HCT116 (cell line): ENCODE data around the gene NECTIN3. TPM values are rescaled to one million over a fixed set of nuclear protein-coding genes. Genes with fewer than 3 reads are reported as not detected.

ENCODE experiments used
- ATAC-seq: fragments of 200-7000 bp; cut with Tn5 transposase; 2 replicates; pipeline ENCODE4 v1.9.1; 2020; ENCODE audit warnings: mild to moderate bottlenecking, moderate library complexity
- BruUV-seq: library from RNA; stranded (reverse); fragments of 400-500 nt; replicated peaks from 2 replicates; lab custom pipeline; 2021; lab: Mats Ljungman, UMichigan
- CTCF ChIA-PET: fragments of 300-600 bp; sonication (Branson Sonifier 250); formaldehyde crosslinking; loops from one replicate; lab custom pipeline; 2021; ENCODE audit warnings: antibody characterized with exemption; lab: Charles Lee
- POLR2A ChIA-PET: fragments of 300-600, 350-600 bp; sonication (Branson Sonifier 250); formaldehyde crosslinking; loops from one replicate; lab custom pipeline; 2021; ENCODE audit warnings: antibody characterized with exemption; lab: Charles Lee
- RAD21 ChIA-PET, 2 experiments: fragments of 300-600 bp; sonication (Branson Sonifier 250); formaldehyde crosslinking; loops; one replicate each; lab custom pipeline; 2023; ENCODE audit warnings: low total read pairs in 2 of 2; ENCODE audit not compliant: uncharacterized antibody in 2 of 2, unreplicated experiment in 2 of 2, low non-redundant PET in 1 of 2; lab: Charles Lee
- DNase-seq: peaks from one replicate; pipeline ENCODE4 v3.0.0-alpha.2; 2010; ENCODE audit warnings: low read depth, low spot score
- H2AFZ ChIP-seq: fragments of 200-600 bp; shearing (Covaris generic), sonication (generic); 2 replicates; pipeline ENCODE4 v1.6.1; 2017; ENCODE audit warnings: low read depth, mixed run types, mixed read lengths, antibody characterized with exemption, low read length; ENCODE audit not compliant: poor library complexity, severe bottlenecking
- H3K27ac ChIP-seq: 2 replicates; pipeline ENCODE4 v1.5.1; 2012; ENCODE audit warnings: low read depth, low read length
- H3K27me3 ChIP-seq: fragments of 200-600 bp; sonication (generic); 2 replicates; pipeline ENCODE4 v1.6.1; 2016; ENCODE audit warnings: mixed run types, low read length, mixed read lengths; ENCODE audit not compliant: insufficient read depth
- H3K36me3 ChIP-seq, 2 experiments: fragments of 200-500 bp in 1 of 2; fragments of 200-600 bp in 1 of 2; sonication (Bioruptor generic) in 1 of 2; sonication (generic) in 1 of 2; 2 replicates each; pipeline versions ENCODE4 v1.5.1 to v1.6.1; 2014 to 2016; ENCODE audit warnings: low read length in 2 of 2, inconsistent platforms in 1 of 2, mixed read lengths in 1 of 2, mixed run types in 1 of 2; ENCODE audit not compliant: insufficient read depth in 2 of 2, control insufficient read depth in 1 of 2
- H3K4me1 ChIP-seq, 2 experiments: fragments of 200-600 bp in 1 of 2; sonication (generic) in 1 of 2; 2 replicates each; pipeline versions ENCODE4 v1.5.1 to v1.6.1; 2012 to 2017; ENCODE audit warnings: low read length in 2 of 2, inconsistent platforms in 1 of 2, mild to moderate bottlenecking in 1 of 2, mixed read lengths in 1 of 2, mixed run types in 1 of 2, moderate library complexity in 1 of 2; ENCODE audit not compliant: insufficient read depth in 2 of 2, control insufficient read depth in 1 of 2
- H3K4me2 ChIP-seq: fragments of 200-600 bp; sonication (generic); 2 replicates; pipeline ENCODE4 v1.6.1; 2017; ENCODE audit warnings: mixed run types, low read length, mixed read lengths
- H3K4me3 ChIP-seq, 2 experiments: fragments of 200-600 bp in 1 of 2; sonication (generic) in 1 of 2; replicated peaks in 1 of 2; 2 replicates each; pipeline ENCODE4 v1.5.1; 2011 to 2016; ENCODE audit warnings: low read length in 2 of 2, control low read depth in 1 of 2, low read depth in 1 of 2, mild to moderate bottlenecking in 1 of 2, mixed read lengths in 1 of 2, mixed run types in 1 of 2
- H3K79me2 ChIP-seq: fragments of 200-600 bp; sonication (generic); 2 replicates; pipeline ENCODE4 v1.6.1; 2017; ENCODE audit warnings: mild to moderate bottlenecking, mixed run types, low read length, moderate library complexity, mixed read lengths; ENCODE audit not compliant: insufficient read depth
- H3K9ac ChIP-seq: fragments of 200-600 bp; sonication (generic); 2 replicates; pipeline ENCODE4 v1.6.1; 2016; ENCODE audit warnings: low read length, mixed read lengths
- H3K9me2 ChIP-seq: fragments of 200-600 bp; sonication (generic), shearing (Covaris generic); 2 replicates; pipeline ENCODE4 v1.6.1; 2017; ENCODE audit warnings: mixed run types, mild to moderate bottlenecking, moderate library complexity; ENCODE audit not compliant: insufficient read depth
- H3K9me3 ChIP-seq, 2 experiments: fragments of 200-500 bp in 1 of 2; fragments of 200-600 bp in 1 of 2; sonication (Bioruptor generic) in 1 of 2; sonication (generic) in 1 of 2; 2 replicates each; pipeline ENCODE4 v1.6.1; 2014 to 2017; ENCODE audit warnings: low read length in 2 of 2, mixed read lengths in 2 of 2, inconsistent platforms in 1 of 2, low read depth in 1 of 2, mild to moderate bottlenecking in 1 of 2, mixed run types in 1 of 2, moderate library complexity in 1 of 2; ENCODE audit not compliant: control insufficient read depth in 1 of 2, insufficient read depth in 1 of 2
- H4K20me1 ChIP-seq: fragments of 200-600 bp; sonication (generic), shearing (Covaris generic); 2 replicates; pipeline ENCODE4 v1.6.1; 2017; ENCODE audit warnings: mixed run types, mild to moderate bottlenecking, moderate library complexity; ENCODE audit not compliant: insufficient read depth
- EGR1 ChIP-seq: IDR thresholded peaks from 2 replicates; pipeline ENCODE4 v1.6.1; 2012; ENCODE audit warnings: low read depth
- ELF1 ChIP-seq: IDR thresholded peaks from 2 replicates; pipeline ENCODE4 v1.6.1; 2012; ENCODE audit warnings: low read depth, borderline replicate concordance
- EZH2 ChIP-seq: fragments of 200-600 bp; sonication (generic); IDR thresholded peaks from 2 replicates; pipeline ENCODE4 v1.6.1; 2017; ENCODE audit warnings: antibody characterized with exemption, mixed run types
- EZH2phosphoT487 ChIP-seq: fragments of 200-600 bp; IDR thresholded peaks from 2 replicates; pipeline ENCODE4 v1.6.1; 2018; ENCODE audit warnings: antibody characterized with exemption, borderline replicate concordance
- FOSL1 ChIP-seq: IDR thresholded peaks from 2 replicates; pipeline ENCODE4 v1.6.1; 2012; ENCODE audit warnings: low read depth
- JUND ChIP-seq: IDR thresholded peaks from 2 replicates; pipeline ENCODE4 v1.6.1; 2012
- POLR2A ChIP-seq: IDR thresholded peaks from 2 replicates; pipeline ENCODE4 v1.7.0; 2011; ENCODE audit warnings: borderline replicate concordance; ENCODE audit not compliant: insufficient read depth, insufficient read length; ENCODE audit errors: extremely low read depth
- POLR2AphosphoS5 ChIP-seq: IDR thresholded peaks from 2 replicates; pipeline ENCODE4 v1.6.1; 2011; ENCODE audit warnings: mild to moderate bottlenecking, low read depth, low read length, moderate library complexity
- RAD21 ChIP-seq: IDR thresholded peaks from 2 replicates; pipeline ENCODE4 v1.6.1; 2012; ENCODE audit warnings: low read depth, mild to moderate bottlenecking
- SIN3A ChIP-seq: IDR thresholded peaks from 2 replicates; pipeline ENCODE4 v1.6.1; 2012; ENCODE audit warnings: low read depth
- SP1 ChIP-seq: IDR thresholded peaks from 2 replicates; pipeline ENCODE4 v1.6.1; 2012; ENCODE audit warnings: low read depth
- SRF ChIP-seq: IDR thresholded peaks from 2 replicates; pipeline ENCODE4 v1.6.1; 2012; ENCODE audit warnings: low read depth
- TCF7L2 ChIP-seq: IDR thresholded peaks from 2 replicates; pipeline ENCODE4 v1.7.0; 2011; ENCODE audit warnings: borderline replicate concordance, inconsistent platforms; ENCODE audit not compliant: insufficient read depth, insufficient read length; ENCODE audit errors: extremely low read depth
- ZBTB33 ChIP-seq: IDR thresholded peaks from 2 replicates; pipeline ENCODE4 v1.6.1; 2011; ENCODE audit warnings: mild to moderate bottlenecking, low read length, moderate library complexity; ENCODE audit not compliant: insufficient replicate concordance; ENCODE audit errors: extremely low read depth
- ZNF274 ChIP-seq: fragments of 200-500 bp; sonication (Bioruptor generic); IDR thresholded peaks from 2 replicates; pipeline ENCODE4 v1.6.1; 2014; ENCODE audit warnings: mild to moderate bottlenecking, low read depth, low read length, inconsistent platforms
- intact Hi-C: fragments of 100-400 bp; cut with micrococcal nuclease; formaldehyde crosslinking; loops from 2 replicates; pipeline ENCODE4 v1.10.0; 2022
- total RNA-seq: library from RNA; stranded (reverse); gene quantifications from one replicate; pipeline ENCODE4 v1.2.1, GENCODE V29; 2021; ENCODE audit not compliant: unreplicated experiment
- TF ChIP-seq, protein P1 (sequence below), 3 experiments: fragments of 200-600 bp in 1 of 3; sonication (generic) in 1 of 3; IDR thresholded peaks in 2 of 3; conservative IDR thresholded peaks in 1 of 3; 2 replicates each; pipeline ENCODE4 v1.5.1; 2012 to 2017; ENCODE audit warnings: low read depth in 2 of 3, low read length in 2 of 3, antibody characterized with exemption in 1 of 3, borderline replicate concordance in 1 of 3, control low read depth in 1 of 3, mild to moderate bottlenecking in 1 of 3, mixed read lengths in 1 of 3, mixed run types in 1 of 3, moderate library complexity in 1 of 3; ENCODE audit not compliant: insufficient read depth in 1 of 3

Gene NECTIN3
- total RNA-seq, 1 experiment from 2014 or later, result 93.6 TPM

DNA sequence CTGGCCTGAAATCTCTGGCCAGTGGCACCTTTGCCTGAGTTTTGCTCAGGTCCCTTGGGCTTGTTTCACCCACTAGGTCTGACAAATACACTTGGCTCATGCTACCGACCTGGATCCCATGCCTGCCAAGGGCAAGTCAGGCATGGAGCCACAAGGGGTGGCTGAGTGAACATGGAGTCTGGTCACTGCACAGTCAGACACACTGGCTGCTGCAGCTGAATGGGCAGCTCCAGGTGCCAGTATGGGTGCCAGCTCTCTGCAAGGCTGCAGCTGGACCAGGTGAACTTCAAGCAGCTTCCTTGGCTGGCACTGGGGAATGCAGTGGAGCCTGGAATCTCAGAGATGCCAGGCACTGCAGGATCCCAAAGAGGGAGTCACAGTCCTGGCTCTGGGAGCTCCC is 170.3 kb downstream of the NECTIN3 start:
- Histone ChIP-seq H3K79me2 (no peaks in the 10 kb centered on the region), H3K36me3 (no peaks in the 10 kb centered on the region), H3K4me1 (peaks cover 0 to 2% of the 10 kb centered on the region in 2 experiments; a peak in 1 of 4 replicates), H3K9me2 (no peaks in the 10 kb centered on the region), H3K4me2 (no peak overlapping the region), H4K20me1 (no peaks in the 10 kb centered on the region), H3K9ac (no peak overlapping the region), H2AFZ (no peak overlapping the region), H3K9me3 (peaks cover 0 to 2% of the 10 kb centered on the region in 2 experiments; a peak in 1 of 4 replicates), H3K27me3 (no peaks in the 10 kb centered on the region), H3K27ac (no peak overlapping the region), H3K4me3 (no peak overlapping the region)
- DNase-seq (no peak), ATAC-seq (no peak)
- CTCF ChIA-PET, result no interaction called here
- TF ChIP-seq EZH2phosphoT487 (no peak), ZBTB33 (no peak), SP1 (no peak), POLR2A (no peak), TCF7L2 (no peak), RAD21 (no peak), FOSL1 (no peak), JUND (no peak), SIN3A (no peak), ELF1 (no peak), EZH2 (no peak), SRF (no peak), EGR1 (no peak), ZNF274 (no peak), POLR2AphosphoS5 (no peak)
- TF ChIP-seq, protein P1, sequence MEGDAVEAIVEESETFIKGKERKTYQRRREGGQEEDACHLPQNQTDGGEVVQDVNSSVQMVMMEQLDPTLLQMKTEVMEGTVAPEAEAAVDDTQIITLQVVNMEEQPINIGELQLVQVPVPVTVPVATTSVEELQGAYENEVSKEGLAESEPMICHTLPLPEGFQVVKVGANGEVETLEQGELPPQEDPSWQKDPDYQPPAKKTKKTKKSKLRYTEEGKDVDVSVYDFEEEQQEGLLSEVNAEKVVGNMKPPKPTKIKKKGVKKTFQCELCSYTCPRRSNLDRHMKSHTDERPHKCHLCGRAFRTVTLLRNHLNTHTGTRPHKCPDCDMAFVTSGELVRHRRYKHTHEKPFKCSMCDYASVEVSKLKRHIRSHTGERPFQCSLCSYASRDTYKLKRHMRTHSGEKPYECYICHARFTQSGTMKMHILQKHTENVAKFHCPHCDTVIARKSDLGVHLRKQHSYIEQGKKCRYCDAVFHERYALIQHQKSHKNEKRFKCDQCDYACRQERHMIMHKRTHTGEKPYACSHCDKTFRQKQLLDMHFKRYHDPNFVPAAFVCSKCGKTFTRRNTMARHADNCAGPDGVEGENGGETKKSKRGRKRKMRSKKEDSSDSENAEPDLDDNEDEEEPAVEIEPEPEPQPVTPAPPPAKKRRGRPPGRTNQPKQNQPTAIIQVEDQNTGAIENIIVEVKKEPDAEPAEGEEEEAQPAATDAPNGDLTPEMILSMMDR (IDR thresholded peaks at IDR 0.05 in 2 of 3, conservative IDR thresholded peaks at IDR 0.05 in 1 of 3; ENCODE audit: borderline replicate concordance in 1 of 3, insufficient read depth in 1 of 3, low read depth in 2 of 3, low read length in 2 of 3), result no peak
- intact Hi-C loops, result no loop called here
- POLR2A ChIA-PET, result no interaction called here
- BruUV-seq, result no TSS peak
- RAD21 ChIA-PET, result no interaction called here
